WTC11 (cell line): ENCODE data around the gene PYCARD. TPM values are rescaled to one million over a fixed set of nuclear protein-coding genes. Genes with fewer than 3 reads are reported as not detected.

ENCODE experiments used
- AR ChIP-seq: fragments of 250-450 bp; sonication (Bioruptor Pico); IDR thresholded peaks from 2 replicates; pipeline ENCODE4 v1.9.0; 2021; ENCODE audit warnings: mild to moderate bottlenecking
- ARID4B ChIP-seq: sonication (generic); formaldehyde crosslinking; IDR thresholded peaks from 2 replicates; pipeline ENCODE4 v1.8.0; 2023; ENCODE audit warnings: missing genetic modification reagents, mild to moderate bottlenecking, borderline replicate concordance
- ATF1 ChIP-seq: sonication (generic); formaldehyde crosslinking; IDR thresholded peaks from 2 replicates; pipeline ENCODE4 v1.8.1; 2023; ENCODE audit warnings: mild to moderate bottlenecking, moderate library complexity, missing genetic modification reagents
- E2F1 ChIP-seq: sonication (generic); formaldehyde crosslinking; IDR thresholded peaks from 2 replicates; pipeline ENCODE4 v1.8.0; 2022; ENCODE audit warnings: mild to moderate bottlenecking, missing genetic modification reagents
- FOXK1 ChIP-seq: sonication (generic); formaldehyde crosslinking; IDR thresholded peaks from 2 replicates; pipeline ENCODE4 v1.8.0; 2022; ENCODE audit warnings: mild to moderate bottlenecking, moderate library complexity, missing genetic modification reagents
- FOXP1 ChIP-seq: sonication (generic); formaldehyde crosslinking; IDR thresholded peaks from 2 replicates; pipeline ENCODE4 v1.8.0; 2022; ENCODE audit warnings: missing genetic modification reagents, mild to moderate bottlenecking, moderate library complexity, borderline replicate concordance
- GABPB1 ChIP-seq: sonication (generic); formaldehyde crosslinking; IDR thresholded peaks from 2 replicates; pipeline ENCODE4 v1.8.1; 2023; ENCODE audit warnings: mild to moderate bottlenecking, missing genetic modification reagents
- MXD4 ChIP-seq: fragments of 250-450 bp; sonication (Bioruptor Pico); IDR thresholded peaks from 2 replicates; pipeline ENCODE4 v1.8.0; 2021; ENCODE audit warnings: mild to moderate bottlenecking, moderate library complexity, borderline replicate concordance
- NFYB ChIP-seq: sonication (generic); formaldehyde crosslinking; conservative IDR thresholded peaks from 2 replicates; pipeline ENCODE4 v1.8.0; 2022; ENCODE audit warnings: low read depth, missing genetic modification reagents
- OVOL2 ChIP-seq: fragments of 250-450 bp; sonication (Bioruptor Pico); IDR thresholded peaks from 2 replicates; pipeline ENCODE4 v1.9.0; 2021; ENCODE audit warnings: mild to moderate bottlenecking, borderline replicate concordance
- PREB ChIP-seq: sonication (generic); formaldehyde crosslinking; IDR thresholded peaks from 2 replicates; pipeline ENCODE4 v1.8.1; 2022; ENCODE audit warnings: mild to moderate bottlenecking, missing genetic modification reagents, moderate library complexity, borderline replicate concordance
- PRRX2 ChIP-seq: fragments of 250-450 bp; sonication (Bioruptor Pico); IDR thresholded peaks from 2 replicates; pipeline ENCODE4 v1.8.0; 2021; ENCODE audit warnings: mild to moderate bottlenecking
- SMAD3 ChIP-seq: sonication (generic); formaldehyde crosslinking; IDR thresholded peaks from 2 replicates; pipeline ENCODE4 v1.8.0; 2022; ENCODE audit warnings: missing genetic modification reagents, mild to moderate bottlenecking, borderline replicate concordance
- SMAD4 ChIP-seq: sonication (generic); formaldehyde crosslinking; IDR thresholded peaks from 2 replicates; pipeline ENCODE4 v1.8.0; 2022; ENCODE audit warnings: mild to moderate bottlenecking, missing genetic modification reagents
- SP1 ChIP-seq: sonication (generic); formaldehyde crosslinking; conservative IDR thresholded peaks from 2 replicates; pipeline ENCODE4 v1.8.1; 2022; ENCODE audit warnings: missing genetic modification reagents
- ZNF281 ChIP-seq: sonication (generic); formaldehyde crosslinking; IDR thresholded peaks from 2 replicates; pipeline ENCODE4 v1.8.0; 2023; ENCODE audit warnings: mild to moderate bottlenecking, missing genetic modification reagents
- ZNF396 ChIP-seq: fragments of 250-450 bp; sonication (Bioruptor Pico); IDR thresholded peaks from 2 replicates; pipeline ENCODE4 v1.8.0; 2021; ENCODE audit warnings: mild to moderate bottlenecking, moderate library complexity, borderline replicate concordance
- total RNA-seq: library from RNA; stranded (reverse); gene quantifications from 3 replicates; pipeline ENCODE4 v1.2.3, GENCODE V29; 2021
- TF ChIP-seq, protein P1 (sequence below): fragments of 250-450 bp; sonication (Bioruptor Pico); IDR thresholded peaks from 2 replicates; pipeline ENCODE4 v1.9.0; 2021; ENCODE audit warnings: mild to moderate bottlenecking, borderline replicate concordance

PYCARD gene
- total RNA-seq, 1 experiment from 2014 or later: 35.2 TPM

DNA sequence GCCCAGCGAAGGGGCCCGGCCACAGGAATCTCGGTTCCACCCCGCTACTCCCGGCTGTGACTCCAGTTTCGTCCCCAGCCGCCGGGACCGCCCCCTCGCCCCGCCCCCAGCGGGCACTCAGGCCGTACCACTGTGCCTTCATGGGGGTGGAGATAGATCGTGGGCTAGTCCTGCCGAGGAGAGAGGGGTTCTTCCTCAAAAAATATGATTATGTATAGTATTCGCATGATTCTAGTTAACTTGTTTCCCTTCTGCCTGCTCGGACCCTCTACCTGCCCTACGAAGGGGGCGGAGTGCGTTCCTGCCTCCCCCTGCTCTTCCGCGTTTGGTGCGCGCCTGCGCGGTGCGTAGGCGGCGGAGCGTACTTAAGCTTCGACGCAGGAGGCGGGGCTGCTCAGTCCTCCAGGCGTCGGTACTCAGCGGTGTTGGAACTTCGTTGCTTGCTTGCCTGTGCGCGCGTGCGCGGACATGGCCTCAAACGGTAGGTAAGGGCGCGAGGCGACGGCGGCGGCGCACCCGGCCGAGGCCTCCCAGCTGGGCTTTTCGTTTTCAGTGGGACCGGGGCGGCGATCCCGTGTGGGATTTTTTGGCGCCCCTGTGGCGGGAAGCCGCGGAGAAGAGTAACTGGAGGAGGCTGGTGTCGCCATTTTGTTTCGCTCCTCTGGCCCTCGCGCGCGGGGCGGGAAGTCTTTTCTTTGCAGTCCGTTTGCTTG, 22.7 kb downstream of the PYCARD start, which contains the start of gene FUS (continued):
- TF ChIP-seq SMAD3 (CRISPR knock-in tag): no peak
- TF ChIP-seq AR (CRISPR knock-in tag): no peak
- peak; percentile 13; the same call in 1 of the 2 replicates for TF ChIP-seq OVOL2 (CRISPR knock-in tag)
- TF ChIP-seq ZNF281 (CRISPR knock-in tag): no peak
- TF ChIP-seq PREB (CRISPR knock-in tag): peak; percentile 86; the same call in 1 of the 2 replicates
- TF ChIP-seq ZNF396 (CRISPR knock-in tag): no peak
- no peak for TF ChIP-seq NFYB (CRISPR knock-in tag)
- peak; percentile 63; the same call in 1 of the 2 replicates for TF ChIP-seq FOXK1 (CRISPR knock-in tag)
- no peak for TF ChIP-seq MXD4 (CRISPR knock-in tag)
- TF ChIP-seq GABPB1 (CRISPR knock-in tag): peak; percentile 45
- peak; percentile 82 for TF ChIP-seq SP1 (CRISPR knock-in tag)
- TF ChIP-seq, protein P1, sequence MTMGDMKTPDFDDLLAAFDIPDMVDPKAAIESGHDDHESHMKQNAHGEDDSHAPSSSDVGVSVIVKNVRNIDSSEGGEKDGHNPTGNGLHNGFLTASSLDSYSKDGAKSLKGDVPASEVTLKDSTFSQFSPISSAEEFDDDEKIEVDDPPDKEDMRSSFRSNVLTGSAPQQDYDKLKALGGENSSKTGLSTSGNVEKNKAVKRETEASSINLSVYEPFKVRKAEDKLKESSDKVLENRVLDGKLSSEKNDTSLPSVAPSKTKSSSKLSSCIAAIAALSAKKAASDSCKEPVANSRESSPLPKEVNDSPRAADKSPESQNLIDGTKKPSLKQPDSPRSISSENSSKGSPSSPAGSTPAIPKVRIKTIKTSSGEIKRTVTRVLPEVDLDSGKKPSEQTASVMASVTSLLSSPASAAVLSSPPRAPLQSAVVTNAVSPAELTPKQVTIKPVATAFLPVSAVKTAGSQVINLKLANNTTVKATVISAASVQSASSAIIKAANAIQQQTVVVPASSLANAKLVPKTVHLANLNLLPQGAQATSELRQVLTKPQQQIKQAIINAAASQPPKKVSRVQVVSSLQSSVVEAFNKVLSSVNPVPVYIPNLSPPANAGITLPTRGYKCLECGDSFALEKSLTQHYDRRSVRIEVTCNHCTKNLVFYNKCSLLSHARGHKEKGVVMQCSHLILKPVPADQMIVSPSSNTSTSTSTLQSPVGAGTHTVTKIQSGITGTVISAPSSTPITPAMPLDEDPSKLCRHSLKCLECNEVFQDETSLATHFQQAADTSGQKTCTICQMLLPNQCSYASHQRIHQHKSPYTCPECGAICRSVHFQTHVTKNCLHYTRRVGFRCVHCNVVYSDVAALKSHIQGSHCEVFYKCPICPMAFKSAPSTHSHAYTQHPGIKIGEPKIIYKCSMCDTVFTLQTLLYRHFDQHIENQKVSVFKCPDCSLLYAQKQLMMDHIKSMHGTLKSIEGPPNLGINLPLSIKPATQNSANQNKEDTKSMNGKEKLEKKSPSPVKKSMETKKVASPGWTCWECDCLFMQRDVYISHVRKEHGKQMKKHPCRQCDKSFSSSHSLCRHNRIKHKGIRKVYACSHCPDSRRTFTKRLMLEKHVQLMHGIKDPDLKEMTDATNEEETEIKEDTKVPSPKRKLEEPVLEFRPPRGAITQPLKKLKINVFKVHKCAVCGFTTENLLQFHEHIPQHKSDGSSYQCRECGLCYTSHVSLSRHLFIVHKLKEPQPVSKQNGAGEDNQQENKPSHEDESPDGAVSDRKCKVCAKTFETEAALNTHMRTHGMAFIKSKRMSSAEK: no peak
- peak; percentile 8 for TF ChIP-seq ARID4B (CRISPR knock-in tag)
- peak; percentile 73 for TF ChIP-seq FOXP1 (CRISPR knock-in tag)
- no peak; the same call in 1 of the 2 replicates for TF ChIP-seq PRRX2
- peak; percentile 90; the same call in 1 of the 2 replicates for TF ChIP-seq ATF1 (CRISPR knock-in tag)
- no peak for TF ChIP-seq E2F1 (CRISPR knock-in tag)
- no peak for TF ChIP-seq SMAD4 (CRISPR knock-in tag)
